SU-DHL-6 (cell line): ENCODE data around the gene ELMO1.

ENCODE experiments used
- H2AFZ ChIP-seq: fragments of 200-600 bp; sonication (generic); 2 replicates; pipeline ENCODE4 v1.6.1; 2014; ENCODE audit warnings: low read depth, mild to moderate bottlenecking, moderate library complexity, mixed read lengths, antibody characterized with exemption, low read length; ENCODE audit not compliant: severe bottlenecking
- H3F3A ChIP-seq: fragments of 200-600 bp; shearing (Covaris generic); 2 replicates; pipeline ENCODE4 v1.6.0; 2016; ENCODE audit warnings: antibody characterized with exemption, mild to moderate bottlenecking; ENCODE audit not compliant: insufficient read depth
- H3K27ac ChIP-seq: fragments of 200-600 bp; sonication (generic); 2 replicates; pipeline ENCODE4 v1.5.1; 2016; ENCODE audit warnings: low read depth, mild to moderate bottlenecking, low read length, moderate library complexity, mixed read lengths
- H3K27me3 ChIP-seq: fragments of 200-600 bp; sonication (generic), shearing (Covaris generic); 2 replicates; pipeline ENCODE4 v1.6.0; 2014; ENCODE audit warnings: mild to moderate bottlenecking, low read length
- H3K36me3 ChIP-seq: fragments of 200-600 bp; sonication (generic); 2 replicates; pipeline ENCODE4 v1.6.1; 2014; ENCODE audit warnings: mild to moderate bottlenecking, low read length, mixed read lengths
- H3K4me2 ChIP-seq: fragments of 300-600, 200-600 bp; shearing (Covaris generic), sonication (generic); 2 replicates; pipeline ENCODE4 v1.6.0; 2014; ENCODE audit warnings: low read length, low read depth, mild to moderate bottlenecking; ENCODE audit not compliant: poor library complexity, severe bottlenecking
- H3K4me3 ChIP-seq: fragments of 200-600 bp; sonication (generic); 2 replicates; pipeline ENCODE4 v1.5.1; 2014; ENCODE audit warnings: antibody characterized with exemption, low read length, mild to moderate bottlenecking, mixed read lengths; ENCODE audit not compliant: insufficient read depth, poor library complexity, severe bottlenecking
- H3K79me2 ChIP-seq: fragments of 200-600 bp; sonication (generic); 2 replicates; pipeline ENCODE4 v1.6.1; 2014; ENCODE audit warnings: mild to moderate bottlenecking, low read length, moderate library complexity; ENCODE audit not compliant: insufficient read depth
- H3K9ac ChIP-seq: fragments of 200-600 bp; sonication (generic); 2 replicates; pipeline ENCODE4 v1.7.0; 2014; ENCODE audit warnings: mild to moderate bottlenecking, low read length
- H3K9me2 ChIP-seq: fragments of 200-600 bp; sonication (generic); replicated peaks from 2 replicates; pipeline ENCODE4 v1.6.1; 2014; ENCODE audit warnings: low read length; ENCODE audit not compliant: insufficient read depth
- H3K9me3 ChIP-seq: fragments of 200-600 bp; sonication (generic); 2 replicates; pipeline ENCODE4 v1.6.1; 2014; ENCODE audit warnings: low read length, mixed read lengths; ENCODE audit not compliant: insufficient read depth
- H4K20me1 ChIP-seq: fragments of 200-600 bp; sonication (generic); 2 replicates; pipeline ENCODE4 v1.6.1; 2014; ENCODE audit warnings: low read depth, mild to moderate bottlenecking, antibody characterized with exemption, low read length, moderate library complexity, mixed read lengths
- EZH2phosphoT487 ChIP-seq: fragments of 200-600 bp; sonication (generic), shearing (Covaris generic); conservative IDR thresholded peaks from 2 replicates; pipeline ENCODE4 v1.6.1; 2018; ENCODE audit warnings: mild to moderate bottlenecking, antibody characterized with exemption, low read length, moderate library complexity, mixed read lengths
- TF ChIP-seq, protein P1 (sequence below): fragments of 200-600 bp; sonication (generic); IDR thresholded peaks from one replicate; pipeline ENCODE4 v1.5.1; 2017; ENCODE audit warnings: antibody characterized with exemption, mild to moderate bottlenecking, low read length, moderate library complexity; ENCODE audit not compliant: insufficient read depth, poor library complexity, severe bottlenecking

Gene ELMO1

DNA sequence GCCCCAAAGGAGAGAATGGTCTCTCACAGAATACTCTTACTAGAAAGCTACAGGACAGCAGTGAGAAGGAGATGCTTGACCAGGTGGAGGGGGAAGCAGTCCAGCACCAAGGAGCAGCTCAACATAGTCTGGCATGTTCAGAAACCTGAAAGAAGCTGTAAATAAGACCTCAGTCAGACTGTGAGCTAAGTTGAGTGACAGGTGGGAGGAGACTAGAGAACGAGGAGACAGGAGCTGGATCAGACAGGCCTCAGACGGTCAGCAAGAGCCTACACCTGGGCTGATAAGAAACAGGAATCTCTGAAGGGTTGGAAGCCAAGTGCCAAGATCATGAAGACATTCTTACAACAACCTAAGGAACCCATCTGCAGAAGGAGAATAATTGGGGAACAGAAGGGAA lies 54.5 kb downstream of the ELMO1 start:
- Histone ChIP-seq H2AFZ (no peak overlapping the region), H3K9me3 (no peaks in the 10 kb centered on the region), H3K27me3 (no peaks in the 10 kb centered on the region), H4K20me1 (no peaks in the 10 kb centered on the region), H3K79me2 (no peaks in the 10 kb centered on the region), H3F3A (no peaks in the 10 kb centered on the region), H3K9me2 (no peaks in the 10 kb centered on the region), H3K9ac (no peak overlapping the region), H3K4me3 (no peak overlapping the region), H3K4me2 (no peak overlapping the region), H3K27ac (no peak overlapping the region), H3K36me3 (no peaks in the 10 kb centered on the region)
- no peak for TF ChIP-seq EZH2phosphoT487
- TF ChIP-seq, protein P1, sequence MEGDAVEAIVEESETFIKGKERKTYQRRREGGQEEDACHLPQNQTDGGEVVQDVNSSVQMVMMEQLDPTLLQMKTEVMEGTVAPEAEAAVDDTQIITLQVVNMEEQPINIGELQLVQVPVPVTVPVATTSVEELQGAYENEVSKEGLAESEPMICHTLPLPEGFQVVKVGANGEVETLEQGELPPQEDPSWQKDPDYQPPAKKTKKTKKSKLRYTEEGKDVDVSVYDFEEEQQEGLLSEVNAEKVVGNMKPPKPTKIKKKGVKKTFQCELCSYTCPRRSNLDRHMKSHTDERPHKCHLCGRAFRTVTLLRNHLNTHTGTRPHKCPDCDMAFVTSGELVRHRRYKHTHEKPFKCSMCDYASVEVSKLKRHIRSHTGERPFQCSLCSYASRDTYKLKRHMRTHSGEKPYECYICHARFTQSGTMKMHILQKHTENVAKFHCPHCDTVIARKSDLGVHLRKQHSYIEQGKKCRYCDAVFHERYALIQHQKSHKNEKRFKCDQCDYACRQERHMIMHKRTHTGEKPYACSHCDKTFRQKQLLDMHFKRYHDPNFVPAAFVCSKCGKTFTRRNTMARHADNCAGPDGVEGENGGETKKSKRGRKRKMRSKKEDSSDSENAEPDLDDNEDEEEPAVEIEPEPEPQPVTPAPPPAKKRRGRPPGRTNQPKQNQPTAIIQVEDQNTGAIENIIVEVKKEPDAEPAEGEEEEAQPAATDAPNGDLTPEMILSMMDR, result no peak

DNA sequence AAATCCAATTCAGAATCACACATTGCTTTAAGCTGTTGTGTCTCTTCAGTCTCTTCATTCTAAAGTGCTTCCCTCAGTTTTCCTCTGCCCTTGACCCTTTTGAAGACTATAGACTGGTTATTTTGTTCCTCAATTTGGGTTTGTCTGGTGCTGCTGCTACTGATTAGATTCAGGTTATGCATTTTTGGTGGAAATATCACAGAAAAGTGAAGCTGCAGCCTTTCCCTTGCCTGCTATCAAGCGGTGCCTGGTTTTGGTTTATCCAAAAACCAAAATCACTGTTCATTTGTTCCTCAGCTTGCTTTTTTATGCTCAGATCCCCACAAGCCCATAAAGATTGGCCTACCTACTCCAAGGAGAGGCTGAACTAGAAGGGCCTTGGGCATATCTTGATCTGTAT lies 55.2 kb downstream of the ELMO1 start:
- Histone ChIP-seq H3F3A (no peaks in the 10 kb centered on the region), H2AFZ (no peak overlapping the region), H3K4me3 (no peak overlapping the region), H3K36me3 (no peaks in the 10 kb centered on the region), H3K27me3 (no peaks in the 10 kb centered on the region), H4K20me1 (no peaks in the 10 kb centered on the region), H3K4me2 (no peak overlapping the region), H3K79me2 (no peaks in the 10 kb centered on the region), H3K9me2 (no peaks in the 10 kb centered on the region), H3K9me3 (no peaks in the 10 kb centered on the region), H3K27ac (no peak overlapping the region), H3K9ac (no peak overlapping the region)
- TF ChIP-seq, protein P1, result no peak
- no peak for TF ChIP-seq EZH2phosphoT487

DNA sequence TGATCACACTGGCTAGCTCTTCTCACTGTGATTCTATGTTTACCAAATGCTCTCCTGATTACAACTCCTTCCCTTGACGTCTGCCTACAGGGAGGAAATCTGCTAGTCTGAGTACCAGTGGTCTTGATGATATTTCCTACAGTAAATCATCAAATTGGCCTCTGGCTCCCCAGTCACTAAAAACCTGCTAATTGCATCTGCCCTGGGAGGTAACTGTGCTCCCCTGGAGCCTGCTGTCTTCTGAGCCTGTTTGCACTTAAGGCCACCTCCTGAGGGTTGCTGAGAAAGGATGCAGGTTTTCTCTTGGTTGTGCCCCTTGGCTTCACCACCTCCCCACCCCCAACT lies 56.0 kb downstream of the ELMO1 start:
- H3K27ac ChIP-seq, result no peak overlapping the region
- H3K4me2 ChIP-seq, result no peak overlapping the region
- no peak for TF ChIP-seq EZH2phosphoT487
- TF ChIP-seq, protein P1, result no peak
- no peaks in the 10 kb centered on the region for H3F3A ChIP-seq
- no peaks in the 10 kb centered on the region for H3K9me2 ChIP-seq
- H3K27me3 ChIP-seq, result no peaks in the 10 kb centered on the region
- H3K36me3 ChIP-seq, result no peaks in the 10 kb centered on the region
- H3K9ac ChIP-seq, result no peak overlapping the region
- H2AFZ ChIP-seq, result no peak overlapping the region
- no peak overlapping the region for H3K4me3 ChIP-seq
- no peaks in the 10 kb centered on the region for H3K79me2 ChIP-seq
- H3K9me3 ChIP-seq, result no peaks in the 10 kb centered on the region
- no peaks in the 10 kb centered on the region for H4K20me1 ChIP-seq
